ENCODE results near the gene MYH1.

DNA sequence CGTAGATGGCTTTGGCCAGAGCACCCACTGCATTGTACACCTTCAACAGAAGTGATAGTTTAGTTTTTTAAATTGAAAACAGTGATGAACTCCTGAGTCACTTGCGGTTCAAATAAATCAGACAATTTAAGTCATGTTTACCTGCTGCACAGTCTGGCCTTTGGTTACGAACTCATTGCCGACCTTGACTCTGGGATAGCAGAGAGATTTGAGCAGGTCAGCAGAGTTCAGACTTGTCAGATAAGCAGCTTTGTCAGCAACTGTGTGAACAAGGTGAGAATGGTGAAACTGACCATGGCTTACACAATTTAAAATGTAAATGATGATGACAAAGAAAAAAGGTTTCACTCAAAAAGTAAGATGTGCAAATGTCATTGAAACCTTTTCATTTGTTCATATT lies 58.3 kb downstream of the MYH1 start:
- TF ChIP-seq CTCF (IDR thresholded peaks at IDR 0.05; ENCODE audit: low read length) = no peak
- TF ChIP-seq EZH2 (optimal IDR thresholded peaks at IDR 0.05; ENCODE audit: low read depth, low read length) = no peak
- TF ChIP-seq EZH2phosphoT487 (IDR thresholded peaks at IDR 0.05; ENCODE audit: low read length) = no peak
